CD14-positive monocyte (primary cell): ENCODE results near the gene SPIRE1. TPM values are rescaled to one million over a fixed set of nuclear protein-coding genes. Genes with fewer than 3 reads are reported as not detected.

Source experiments
- DNase-seq, 3 donors: peaks; one replicate each; pipeline ENCODE4 v3.0.0-alpha.2; 2011 to 2022
- H2AFZ ChIP-seq: 2 replicates; pipeline ENCODE4 v1.6.0; 2012; ENCODE audit warnings: mild to moderate bottlenecking, low read depth, low read length, inconsistent platforms; ENCODE audit not compliant: insufficient read depth, poor library complexity, severe bottlenecking
- H3K27ac ChIP-seq, 2 donors: 1 replicate in 1 of 2; 2 replicates in 1 of 2; pipeline ENCODE4 v1.5.1; 2012 to 2013; ENCODE audit warnings: low read length in 2 of 2, control low read depth in 1 of 2, inconsistent platforms in 1 of 2, low read depth in 1 of 2, mild to moderate bottlenecking in 1 of 2
- H3K27me3 ChIP-seq, 2 donors: one replicate each; pipeline versions ENCODE4 v1.6.0 to v1.6.1; 2011 to 2013; ENCODE audit warnings: low read length in 2 of 2; ENCODE audit not compliant: control insufficient read depth in 2 of 2, insufficient read depth in 2 of 2
- H3K36me3 ChIP-seq, 2 donors: replicated peaks in 1 of 2; 1 replicate in 1 of 2; 2 replicates in 1 of 2; pipeline versions ENCODE4 v1.5.1 to v1.6.1; 2012 to 2013; ENCODE audit warnings: low read length in 2 of 2, control low read depth in 1 of 2, inconsistent platforms in 1 of 2, mild to moderate bottlenecking in 1 of 2; ENCODE audit not compliant: insufficient read depth in 2 of 2, control insufficient read depth in 1 of 2
- H3K4me1 ChIP-seq, 2 donors: 1 replicate in 1 of 2; 2 replicates in 1 of 2; pipeline versions ENCODE4 v1.5.1 to v1.6.1; 2012 to 2013; ENCODE audit warnings: low read length in 2 of 2, control low read depth in 1 of 2, inconsistent platforms in 1 of 2, mild to moderate bottlenecking in 1 of 2, moderate library complexity in 1 of 2; ENCODE audit not compliant: insufficient read depth in 2 of 2, control insufficient read depth in 1 of 2
- H3K4me2 ChIP-seq: replicated peaks from 2 replicates; pipeline ENCODE3; 2012; ENCODE audit warnings: low read length, moderate library complexity, mild to moderate bottlenecking; ENCODE audit not compliant: poor library complexity, severe bottlenecking; ENCODE audit errors: extremely low read depth
- H3K4me3 ChIP-seq, 3 experiments: fragments of 200-600 bp in 1 of 3; sonication (generic) in 1 of 3; replicated peaks in 1 of 3; 1 replicate in 2 of 3; 2 replicates in 1 of 3; pipeline ENCODE4 v1.5.1; 2011 to 2013; ENCODE audit warnings: low read length in 3 of 3, mild to moderate bottlenecking in 3 of 3, control low read depth in 2 of 3, low read depth in 2 of 3, inconsistent platforms in 1 of 3, moderate library complexity in 1 of 3
- H3K79me2 ChIP-seq: 2 replicates; pipeline ENCODE4 v1.6.0; 2012; ENCODE audit warnings: mild to moderate bottlenecking, control low read depth, inconsistent platforms, low read length, moderate library complexity; ENCODE audit not compliant: insufficient read depth
- H3K9ac ChIP-seq: 2 replicates; pipeline ENCODE4 v1.6.0; 2017; ENCODE audit warnings: low read length, mild to moderate bottlenecking; ENCODE audit not compliant: insufficient read depth, poor library complexity, severe bottlenecking
- H3K9me3 ChIP-seq, 2 donors: replicated peaks in 1 of 2; 1 replicate in 1 of 2; 2 replicates in 1 of 2; pipeline versions ENCODE4 v1.5.1 to v1.6.1; 2012 to 2013; ENCODE audit warnings: low read length in 2 of 2, control low read depth in 1 of 2; ENCODE audit not compliant: control insufficient read depth in 1 of 2, insufficient read depth in 1 of 2
- H4K20me1 ChIP-seq: 2 replicates; pipeline ENCODE4 v1.6.0; 2012; ENCODE audit warnings: mild to moderate bottlenecking, low read length, control low read depth, moderate library complexity; ENCODE audit not compliant: insufficient read depth
- H3K27ac Mint-ChIP-seq, 7 donors: one replicate each; pipeline ENCODE4 v1.8.0; 2020; ENCODE audit warnings: mild to moderate bottlenecking in 7 of 7, mixed read lengths in 7 of 7, moderate library complexity in 6 of 7, inconsistent platforms in 2 of 7
- H3K27me3 Mint-ChIP-seq, 3 donors: one replicate each; pipeline ENCODE4 v1.8.0; 2021 to 2022; ENCODE audit warnings: low read depth in 3 of 3, mild to moderate bottlenecking in 3 of 3, mixed read lengths in 3 of 3, moderate library complexity in 3 of 3, inconsistent platforms in 1 of 3
- H3K36me3 Mint-ChIP-seq, 2 donors: one replicate each; pipeline ENCODE4 v1.8.0; 2020; ENCODE audit warnings: mixed read lengths in 2 of 2, inconsistent platforms in 1 of 2, mild to moderate bottlenecking in 1 of 2
- H3K4me1 Mint-ChIP-seq: one replicate; pipeline ENCODE4 v1.8.0; 2020; ENCODE audit warnings: mild to moderate bottlenecking, mixed read lengths
- H3K4me3 Mint-ChIP-seq, 2 donors: one replicate each; pipeline ENCODE4 v1.8.0; 2020; ENCODE audit warnings: mild to moderate bottlenecking in 2 of 2, mixed read lengths in 2 of 2, moderate library complexity in 1 of 2
- H3K9me3 Mint-ChIP-seq, 7 donors: one replicate each; pipeline ENCODE4 v1.8.0; 2020 to 2022; ENCODE audit warnings: mixed read lengths in 7 of 7, mild to moderate bottlenecking in 6 of 7, moderate library complexity in 6 of 7, inconsistent platforms in 2 of 7
- WGBS: methylation state at CpG from one replicate; pipeline ENCODE4 v1.1.5; 2013; ENCODE audit warnings: missing lambda C conversion rate; ENCODE audit not compliant: insufficient coverage; 5-methylcytosine and 5-hydroxymethylcytosine counted together
- intact Hi-C, 2 donors: fragments of 100-400 bp; cut with micrococcal nuclease; formaldehyde crosslinking; loops; one replicate each; pipeline versions ENCODE4 v1.15.0 to v1.15.1; 2023
- polyA plus RNA-seq, 3 donors: library from polyadenylated mRNA; depleted of rRNA in 1 of 3; unstranded in 2 of 3; stranded (reverse) in 1 of 3; fragments of 300-500 nt in 2 of 3; fragments of >200 nt in 1 of 3; fragmentation: Illumina TruSeq in 2 of 3; gene quantifications; 1 replicate in 2 of 3; 2 replicates in 1 of 3; pipeline ENCODE4 v1.2.3, GENCODE V29; 2012 to 2021
- TF ChIP-seq, protein P1 (sequence below): fragments of 200-600 bp; IDR thresholded peaks from one replicate; pipeline ENCODE4 v1.8.0; 2022; ENCODE audit warnings: antibody characterized with exemption, mild to moderate bottlenecking

Gene SPIRE1
- polyA plus RNA-seq, 3 donors, result 1.7 to 1.9 (median 1.8) TPM

DNA sequence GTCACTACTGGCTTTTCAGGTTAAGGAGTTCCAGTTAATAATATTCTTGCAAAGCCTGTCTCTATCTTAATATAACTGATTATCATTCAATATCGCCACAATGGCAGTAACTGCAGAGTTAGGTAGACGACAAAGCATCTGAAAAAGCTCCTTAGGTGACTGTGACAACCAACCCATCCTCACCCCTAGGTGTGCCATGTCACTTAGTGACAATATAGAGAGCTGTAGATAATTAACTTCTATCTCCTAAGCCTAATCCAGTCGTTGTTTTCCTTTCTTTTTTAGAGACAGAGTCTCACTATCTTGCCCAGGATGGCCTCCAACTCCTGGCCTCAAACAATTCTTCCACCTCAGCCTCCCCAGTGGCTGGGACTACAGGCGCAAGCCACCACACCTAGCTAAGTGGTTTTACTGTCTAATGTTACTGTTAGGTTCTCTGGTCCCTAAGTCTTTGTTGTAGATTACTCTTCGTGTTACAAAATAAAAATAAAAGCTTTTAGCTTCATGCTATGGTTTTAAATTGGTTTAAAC is 65.2 kb downstream of the SPIRE1 start:
- Histone ChIP-seq H3K4me3 (no peak overlapping the region), H2AFZ (no peak overlapping the region), H3K9ac (no peak overlapping the region), H3K36me3 (no peaks in the 10 kb centered on the region), H4K20me1 (no peaks in the 10 kb centered on the region), H3K4me2 (no peak overlapping the region), H3K9me3 (no peaks in the 10 kb centered on the region), H3K27me3 (no peaks in the 10 kb centered on the region), H3K27ac (no peak overlapping the region), H3K4me1 (peaks cover 9 to 11% of the 10 kb centered on the region in 2 donors), H3K79me2 (no peaks in the 10 kb centered on the region)
- no peak for DNase-seq
- Mint-ChIP-seq H3K27ac (no peak overlapping the region), H3K36me3 (no peaks in the 10 kb centered on the region), H3K4me3 (no peak overlapping the region), H3K27me3 (no peaks in the 10 kb centered on the region), H3K9me3 (peaks cover 0 to 3% (median 0%) of the 10 kb centered on the region in 7 donors), H3K4me1 (peaks cover 13% of the 10 kb centered on the region)
- intact Hi-C loops, result no loop called here
- no CpG with 5 or more reads among the region's 5 CpGs for WGBS
- TF ChIP-seq, protein P1, sequence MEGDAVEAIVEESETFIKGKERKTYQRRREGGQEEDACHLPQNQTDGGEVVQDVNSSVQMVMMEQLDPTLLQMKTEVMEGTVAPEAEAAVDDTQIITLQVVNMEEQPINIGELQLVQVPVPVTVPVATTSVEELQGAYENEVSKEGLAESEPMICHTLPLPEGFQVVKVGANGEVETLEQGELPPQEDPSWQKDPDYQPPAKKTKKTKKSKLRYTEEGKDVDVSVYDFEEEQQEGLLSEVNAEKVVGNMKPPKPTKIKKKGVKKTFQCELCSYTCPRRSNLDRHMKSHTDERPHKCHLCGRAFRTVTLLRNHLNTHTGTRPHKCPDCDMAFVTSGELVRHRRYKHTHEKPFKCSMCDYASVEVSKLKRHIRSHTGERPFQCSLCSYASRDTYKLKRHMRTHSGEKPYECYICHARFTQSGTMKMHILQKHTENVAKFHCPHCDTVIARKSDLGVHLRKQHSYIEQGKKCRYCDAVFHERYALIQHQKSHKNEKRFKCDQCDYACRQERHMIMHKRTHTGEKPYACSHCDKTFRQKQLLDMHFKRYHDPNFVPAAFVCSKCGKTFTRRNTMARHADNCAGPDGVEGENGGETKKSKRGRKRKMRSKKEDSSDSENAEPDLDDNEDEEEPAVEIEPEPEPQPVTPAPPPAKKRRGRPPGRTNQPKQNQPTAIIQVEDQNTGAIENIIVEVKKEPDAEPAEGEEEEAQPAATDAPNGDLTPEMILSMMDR, result no peak

DNA sequence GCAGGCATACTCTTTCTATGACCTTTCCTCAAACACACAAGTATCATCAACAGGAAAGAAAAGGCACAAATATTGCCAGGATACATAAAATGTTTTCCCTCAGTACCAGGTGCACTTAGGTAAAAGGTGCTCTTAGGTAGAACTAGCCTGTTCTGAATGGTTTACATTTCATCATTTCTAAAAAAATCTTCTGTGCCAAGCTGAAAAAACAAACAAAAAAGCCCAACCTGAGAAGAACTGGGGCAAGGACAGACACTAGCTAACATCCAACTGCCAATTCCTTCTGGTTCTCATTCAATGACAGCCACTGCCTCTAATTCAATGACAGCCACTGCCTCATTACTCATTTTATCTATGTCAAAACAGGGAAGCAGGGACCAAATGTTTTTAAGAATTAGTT is 68.5 kb downstream of the SPIRE1 start:
- Histone ChIP-seq H4K20me1 (no peaks in the 10 kb centered on the region), H3K79me2 (no peaks in the 10 kb centered on the region), H3K4me3 (no peak overlapping the region), H3K4me2 (no peak overlapping the region), H3K9me3 (no peaks in the 10 kb centered on the region), H3K27me3 (no peaks in the 10 kb centered on the region), H3K36me3 (no peaks in the 10 kb centered on the region), H3K9ac (no peak overlapping the region), H2AFZ (no peak overlapping the region), H3K27ac (no peak overlapping the region), H3K4me1 (no peaks in the 10 kb centered on the region)
- Mint-ChIP-seq H3K4me1 (no peaks in the 10 kb centered on the region), H3K36me3 (no peaks in the 10 kb centered on the region), H3K27ac (no peak overlapping the region), H3K9me3 (no peaks in the 10 kb centered on the region), H3K27me3 (no peaks in the 10 kb centered on the region), H3K4me3 (no peak overlapping the region)
- TF ChIP-seq, protein P1, result no peak
- no peak for DNase-seq
- intact Hi-C loops, result no loop called here
